ENCODE data around the gene LPAR6.
"Not testable (repeated sequence)": the region's sequence is repeated elsewhere in the genome, so short reads cannot be mapped to it uniquely, and the experiment has no call there.

The LPAR6 gene

GRCh38 chr13:48412881-48413351 lies at the start of gene LPAR6:
Gene LPAR6, minus strand, starts transcription at chr13:48413113. Its CDS starts 690 bp downstream, at chr13:48412423.
- H3K36me3 ChIP-seq (ENCODE audit: control insufficient read depth, low read depth, low read length), result no peaks in the 10 kb centered on the region
- H3K9ac ChIP-seq (ENCODE audit: low read length), result peak within 1 kb of the TSS; percentile 73
- peak within 1 kb of the TSS; percentile 13 for H3K27ac ChIP-seq (ENCODE audit: low read length)
- no peaks in the 10 kb centered on the region for H3K27me3 ChIP-seq (ENCODE audit: control insufficient read depth, insufficient read depth, low read length)
- H3K9me3 ChIP-seq (ENCODE audit: control insufficient read depth, low read depth, low read length), result no peaks in the 10 kb centered on the region
- peaks cover 27% of the 10 kb centered on the region for H3K4me1 ChIP-seq (ENCODE audit: control insufficient read depth, low read depth, low read length)
- peak within 1 kb of the TSS; percentile 63 for H3K4me3 ChIP-seq (ENCODE audit: low read length)

- no peak overlapping the region for H3K4me3 ChIP-seq (ENCODE audit: low read length)
- no peaks in the 10 kb centered on the region for H3K9me3 ChIP-seq (ENCODE audit: control insufficient read depth, low read depth, low read length)
- H3K9ac ChIP-seq (ENCODE audit: low read length), result no peak overlapping the region
- no peaks in the 10 kb centered on the region for H3K4me1 ChIP-seq (ENCODE audit: control insufficient read depth, low read depth, low read length)
- H3K36me3 ChIP-seq (ENCODE audit: control insufficient read depth, low read depth, low read length), result no peaks in the 10 kb centered on the region
- no peak overlapping the region for H3K27ac ChIP-seq (ENCODE audit: low read length)
- H3K27me3 ChIP-seq (ENCODE audit: control insufficient read depth, insufficient read depth, low read length), result no peaks in the 10 kb centered on the region
Observed at GRCh38 chr13:48457578-48458242, 44.8 kb upstream of the LPAR6 start.

GRCh38 chr13:48456546-48456945 lies 43.6 kb upstream of the LPAR6 start:
- Histone ChIP-seq H3K36me3 (ENCODE audit: control insufficient read depth, low read depth, low read length) (no peaks in the 10 kb centered on the region), H3K9me3 (ENCODE audit: control insufficient read depth, low read depth, low read length) (no peaks in the 10 kb centered on the region), H3K4me1 (ENCODE audit: control insufficient read depth, low read depth, low read length) (no peaks in the 10 kb centered on the region), H3K27ac (ENCODE audit: low read length) (no peak overlapping the region), H3K27me3 (ENCODE audit: control insufficient read depth, insufficient read depth, low read length) (no peaks in the 10 kb centered on the region), H3K9ac (ENCODE audit: low read length) (no peak overlapping the region), H3K4me3 (ENCODE audit: low read length) (no peak overlapping the region)

- H3K27me3 ChIP-seq (ENCODE audit: control insufficient read depth, insufficient read depth, low read length); H3K9me3 ChIP-seq (ENCODE audit: control insufficient read depth, low read depth, low read length); H3K36me3 ChIP-seq (ENCODE audit: control insufficient read depth, low read depth, low read length); H3K9ac ChIP-seq (ENCODE audit: low read length); H3K4me1 ChIP-seq (ENCODE audit: control insufficient read depth, low read depth, low read length); H3K4me3 ChIP-seq (ENCODE audit: low read length); H3K27ac ChIP-seq (ENCODE audit: low read length): not testable (repeated sequence)
Observed at GRCh38 chr13:48451196-48451595, 38.3 kb upstream of the LPAR6 start.

GRCh38 chr13:48449656-48450055 lies 36.7 kb upstream of the LPAR6 start:
- Histone ChIP-seq H3K27me3 (ENCODE audit: control insufficient read depth, insufficient read depth, low read length) (no peaks in the 10 kb centered on the region), H3K4me3 (ENCODE audit: low read length) (no peak overlapping the region), H3K4me1 (ENCODE audit: control insufficient read depth, low read depth, low read length) (no peaks in the 10 kb centered on the region), H3K9me3 (ENCODE audit: control insufficient read depth, low read depth, low read length) (no peaks in the 10 kb centered on the region), H3K27ac (ENCODE audit: low read length) (no peak overlapping the region), H3K9ac (ENCODE audit: low read length) (no peak overlapping the region), H3K36me3 (ENCODE audit: control insufficient read depth, low read depth, low read length) (no peaks in the 10 kb centered on the region)

GRCh38 chr13:48448959-48449614 lies 36.2 kb upstream of the LPAR6 start:
- Histone ChIP-seq H3K9ac (ENCODE audit: low read length) (no peak overlapping the region), H3K27me3 (ENCODE audit: control insufficient read depth, insufficient read depth, low read length) (no peaks in the 10 kb centered on the region), H3K9me3 (ENCODE audit: control insufficient read depth, low read depth, low read length) (no peaks in the 10 kb centered on the region), H3K36me3 (ENCODE audit: control insufficient read depth, low read depth, low read length) (no peaks in the 10 kb centered on the region), H3K27ac (ENCODE audit: low read length) (no peak overlapping the region), H3K4me1 (ENCODE audit: control insufficient read depth, low read depth, low read length) (no peaks in the 10 kb centered on the region), H3K4me3 (ENCODE audit: low read length) (no peak overlapping the region)

GRCh38 chr13:48448285-48448958 lies 35.5 kb upstream of the LPAR6 start:
- Histone ChIP-seq H3K27me3 (ENCODE audit: control insufficient read depth, insufficient read depth, low read length) (no peaks in the 10 kb centered on the region), H3K9me3 (ENCODE audit: control insufficient read depth, low read depth, low read length) (no peaks in the 10 kb centered on the region), H3K36me3 (ENCODE audit: control insufficient read depth, low read depth, low read length) (no peaks in the 10 kb centered on the region), H3K27ac (ENCODE audit: low read length) (no peak overlapping the region), H3K4me3 (ENCODE audit: low read length) (no peak overlapping the region), H3K4me1 (ENCODE audit: control insufficient read depth, low read depth, low read length) (no peaks in the 10 kb centered on the region), H3K9ac (ENCODE audit: low read length) (no peak overlapping the region)

- Histone ChIP-seq H3K9me3 (ENCODE audit: control insufficient read depth, low read depth, low read length) (no peaks in the 10 kb centered on the region), H3K4me1 (ENCODE audit: control insufficient read depth, low read depth, low read length) (no peaks in the 10 kb centered on the region), H3K36me3 (ENCODE audit: control insufficient read depth, low read depth, low read length) (no peaks in the 10 kb centered on the region), H3K9ac (ENCODE audit: low read length) (no peak overlapping the region), H3K27me3 (ENCODE audit: control insufficient read depth, insufficient read depth, low read length) (no peaks in the 10 kb centered on the region), H3K4me3 (ENCODE audit: low read length) (no peak overlapping the region), H3K27ac (ENCODE audit: low read length) (no peak overlapping the region)
Observed at GRCh38 chr13:48446464-48446863, 33.6 kb upstream of the LPAR6 start.

GRCh38 chr13:48443442-48444208 lies 30.7 kb upstream of the LPAR6 start:
- Histone ChIP-seq H3K9ac (ENCODE audit: low read length) (no peak overlapping the region), H3K27ac (ENCODE audit: low read length) (no peak overlapping the region), H3K27me3 (ENCODE audit: control insufficient read depth, insufficient read depth, low read length) (no peaks in the 10 kb centered on the region), H3K36me3 (ENCODE audit: control insufficient read depth, low read depth, low read length) (no peaks in the 10 kb centered on the region), H3K9me3 (ENCODE audit: control insufficient read depth, low read depth, low read length) (no peaks in the 10 kb centered on the region), H3K4me3 (ENCODE audit: low read length) (no peak overlapping the region), H3K4me1 (ENCODE audit: control insufficient read depth, low read depth, low read length) (no peaks in the 10 kb centered on the region)

GRCh38 chr13:48437371-48437770 lies 24.5 kb upstream of the LPAR6 start:
- no peak overlapping the region for H3K27ac ChIP-seq (ENCODE audit: low read length)

GRCh38 chr13:48436661-48437288 lies 23.9 kb upstream of the LPAR6 start:
- no peak overlapping the region for H3K4me3 ChIP-seq (ENCODE audit: low read length)
- no peak overlapping the region for H3K27ac ChIP-seq (ENCODE audit: low read length)
- H3K9me3 ChIP-seq (ENCODE audit: control insufficient read depth, low read depth, low read length), result no peaks in the 10 kb centered on the region
- H3K4me1 ChIP-seq (ENCODE audit: control insufficient read depth, low read depth, low read length), result no peaks in the 10 kb centered on the region
- H3K9ac ChIP-seq (ENCODE audit: low read length), result no peak overlapping the region
- H3K27me3 ChIP-seq (ENCODE audit: control insufficient read depth, insufficient read depth, low read length), result no peaks in the 10 kb centered on the region
- no peaks in the 10 kb centered on the region for H3K36me3 ChIP-seq (ENCODE audit: control insufficient read depth, low read depth, low read length)

More at GRCh38 chr13:48437371-48437770, 24.5 kb upstream of the LPAR6 start:
- H3K4me3 ChIP-seq (ENCODE audit: low read length), result no peak overlapping the region
- no peaks in the 10 kb centered on the region for H3K4me1 ChIP-seq (ENCODE audit: control insufficient read depth, low read depth, low read length)
- no peak overlapping the region for H3K9ac ChIP-seq (ENCODE audit: low read length)
- H3K27me3 ChIP-seq (ENCODE audit: control insufficient read depth, insufficient read depth, low read length), result no peaks in the 10 kb centered on the region
- no peaks in the 10 kb centered on the region for H3K36me3 ChIP-seq (ENCODE audit: control insufficient read depth, low read depth, low read length)
- H3K9me3 ChIP-seq (ENCODE audit: control insufficient read depth, low read depth, low read length), result no peaks in the 10 kb centered on the region

Data from iPS-18a (cell line).